GM23338 (cell line): ENCODE results near the gene ARHGAP4. TPM values are rescaled to one million over a fixed set of nuclear protein-coding genes. Genes with fewer than 3 reads are reported as not detected.

Experiments used
- ATAC-seq: fragments of 200-7000 bp; cut with Tn5 transposase; 3 replicates; pipeline ENCODE4 v1.9.1; 2020
- DNase-seq: peaks from one replicate; pipeline ENCODE4 v3.0.0-alpha.2; 2015; ENCODE audit warnings: low spot score
- H2AFZ ChIP-seq: fragments of 200-600 bp; sonication (generic); 2 replicates; pipeline ENCODE4 v1.8.0; 2016; ENCODE audit warnings: antibody characterized with exemption, mild to moderate bottlenecking, moderate library complexity
- H3F3A ChIP-seq: fragments of 200-600 bp; sonication (generic); replicated peaks from 2 replicates; pipeline ENCODE4 v1.8.0; 2017; ENCODE audit warnings: antibody characterized with exemption, mixed run types, low read depth
- H3K27ac ChIP-seq: fragments of 200-600 bp; sonication (generic); 2 replicates; pipeline ENCODE4 v1.6.1; 2016; ENCODE audit warnings: low read depth
- H3K27me3 ChIP-seq: fragments of 200-600 bp; sonication (generic); 2 replicates; pipeline ENCODE4 v1.8.0; 2016; ENCODE audit warnings: mild to moderate bottlenecking, mixed run types, moderate library complexity; ENCODE audit not compliant: insufficient read depth
- H3K36me3 ChIP-seq: fragments of 200-600 bp; sonication (generic); 2 replicates; pipeline ENCODE4 v1.8.0; 2016; ENCODE audit warnings: mild to moderate bottlenecking; ENCODE audit not compliant: insufficient read depth
- H3K4me1 ChIP-seq: fragments of 200-600 bp; sonication (generic); 2 replicates; pipeline ENCODE4 v1.8.0; 2016; ENCODE audit warnings: mild to moderate bottlenecking, moderate library complexity; ENCODE audit not compliant: insufficient read depth
- H3K4me2 ChIP-seq: fragments of 200-600 bp; sonication (generic); 2 replicates; pipeline ENCODE4 v1.7.1; 2017; ENCODE audit warnings: mixed run types
- H3K4me3 ChIP-seq: fragments of 200-600 bp; sonication (generic); 2 replicates; pipeline ENCODE4 v1.6.1; 2016; ENCODE audit warnings: mixed run types
- H3K79me2 ChIP-seq: fragments of 200-600 bp; sonication (generic); replicated peaks from 2 replicates; pipeline ENCODE4 v1.8.0; 2017; ENCODE audit warnings: mild to moderate bottlenecking; ENCODE audit not compliant: insufficient read depth
- H3K9me2 ChIP-seq: fragments of 200-600 bp; sonication (generic); 2 replicates; pipeline ENCODE4 v1.8.0; 2017; ENCODE audit not compliant: insufficient read depth
- H4K20me1 ChIP-seq: fragments of 200-600 bp; sonication (generic); replicated peaks from 2 replicates; pipeline ENCODE4 v1.8.0; 2017; ENCODE audit warnings: mild to moderate bottlenecking; ENCODE audit not compliant: insufficient read depth
- H3K27ac Mint-ChIP-seq: 2 replicates; pipeline ENCODE4 v1.8.0; 2020; ENCODE audit warnings: inconsistent platforms, mild to moderate bottlenecking, moderate library complexity, mixed read lengths
- H3K27me3 Mint-ChIP-seq: 3 replicates; pipeline ENCODE4 v1.8.0; 2022; ENCODE audit warnings: low read depth, mild to moderate bottlenecking, moderate library complexity, mixed read lengths, inconsistent platforms; ENCODE audit not compliant: insufficient read depth, poor library complexity
- H3K36me3 Mint-ChIP-seq: 3 replicates; pipeline ENCODE4 v1.8.0; 2021; ENCODE audit warnings: low read depth, mild to moderate bottlenecking, inconsistent platforms, moderate library complexity, mixed read lengths
- H3K4me1 Mint-ChIP-seq: 3 replicates; pipeline ENCODE4 v1.8.0; 2020; ENCODE audit warnings: mild to moderate bottlenecking, inconsistent platforms, mixed read lengths
- H3K4me3 Mint-ChIP-seq: 3 replicates; pipeline ENCODE4 v1.8.0; 2021; ENCODE audit warnings: moderate library complexity, mild to moderate bottlenecking, inconsistent platforms, mixed read lengths
- H3K9me3 Mint-ChIP-seq: 3 replicates; pipeline ENCODE4 v1.8.0; 2020; ENCODE audit warnings: moderate library complexity, mild to moderate bottlenecking, inconsistent platforms, mixed read lengths
- CREB1 ChIP-seq: fragments of 250-450 bp; sonication (Bioruptor Pico); IDR thresholded peaks from 2 replicates; pipeline ENCODE4 v1.5.0; 2020; ENCODE audit warnings: low read depth, mild to moderate bottlenecking, moderate library complexity
- EZH2 ChIP-seq: fragments of 200-600 bp; sonication (generic); IDR thresholded peaks from one replicate; pipeline ENCODE4 v1.8.0; 2017; ENCODE audit warnings: antibody characterized with exemption, mild to moderate bottlenecking, low read depth; ENCODE audit not compliant: unreplicated experiment
- EZH2phosphoT487 ChIP-seq: fragments of 200-600 bp; sonication (generic); IDR thresholded peaks from one replicate; pipeline ENCODE4 v1.8.1; 2018; ENCODE audit warnings: antibody characterized with exemption; ENCODE audit not compliant: unreplicated experiment
- NANOG ChIP-seq: IDR thresholded peaks from 2 replicates; pipeline ENCODE4 v1.6.1; 2016; ENCODE audit warnings: antibody characterized with exemption, borderline replicate concordance
- STAT1 ChIP-seq: IDR thresholded peaks from one replicate; pipeline ENCODE4 v1.6.1; 2016; ENCODE audit warnings: antibody characterized with exemption; ENCODE audit not compliant: unreplicated experiment
- ZNF331 ChIP-seq: fragments of 250-450 bp; sonication (Bioruptor Pico); IDR thresholded peaks from 2 replicates; pipeline ENCODE4 v1.5.0; 2020; ENCODE audit warnings: low read depth, mild to moderate bottlenecking, moderate library complexity
- polyA plus RNA-seq: library from polyadenylated mRNA; unstranded; fragments of >200 nt; fragmentation: Nextera tagmentation; extraction: Ambion mirVana; gene quantifications from 2 replicates; pipeline ENCODE4 v1.2.1, GENCODE V29; 2016
- total RNA-seq: library from RNA; depleted of rRNA; stranded (reverse); fragments of >200 nt; shearing (Covaris generic); gene quantifications from 2 replicates; pipeline ENCODE4 v1.2.3, GENCODE V29; 2014
- TF ChIP-seq, protein P1 (sequence below), 2 experiments: fragments of 200-600 bp in 1 of 2; sonication (generic) in 1 of 2; conservative IDR thresholded peaks; 2 replicates each; pipeline versions ENCODE4 v1.5.1 to v1.6.1; 2016 to 2017; ENCODE audit warnings: antibody characterized with exemption in 2 of 2, low read depth in 2 of 2, mild to moderate bottlenecking in 2 of 2, moderate library complexity in 1 of 2
- TF ChIP-seq, protein P2 (sequence below): IDR thresholded peaks from 2 replicates; pipeline ENCODE4 v1.6.1; 2016; ENCODE audit warnings: antibody characterized with exemption
- TF ChIP-seq, protein P3 (sequence below): IDR thresholded peaks from one replicate; pipeline ENCODE4 v1.6.1; 2018; ENCODE audit warnings: antibody characterized with exemption; ENCODE audit not compliant: unreplicated experiment

ARHGAP4 gene
- total and polyA plus RNA-seq, 2 experiments from 2014 or later = 21.5 to 59.5 TPM

DNA sequence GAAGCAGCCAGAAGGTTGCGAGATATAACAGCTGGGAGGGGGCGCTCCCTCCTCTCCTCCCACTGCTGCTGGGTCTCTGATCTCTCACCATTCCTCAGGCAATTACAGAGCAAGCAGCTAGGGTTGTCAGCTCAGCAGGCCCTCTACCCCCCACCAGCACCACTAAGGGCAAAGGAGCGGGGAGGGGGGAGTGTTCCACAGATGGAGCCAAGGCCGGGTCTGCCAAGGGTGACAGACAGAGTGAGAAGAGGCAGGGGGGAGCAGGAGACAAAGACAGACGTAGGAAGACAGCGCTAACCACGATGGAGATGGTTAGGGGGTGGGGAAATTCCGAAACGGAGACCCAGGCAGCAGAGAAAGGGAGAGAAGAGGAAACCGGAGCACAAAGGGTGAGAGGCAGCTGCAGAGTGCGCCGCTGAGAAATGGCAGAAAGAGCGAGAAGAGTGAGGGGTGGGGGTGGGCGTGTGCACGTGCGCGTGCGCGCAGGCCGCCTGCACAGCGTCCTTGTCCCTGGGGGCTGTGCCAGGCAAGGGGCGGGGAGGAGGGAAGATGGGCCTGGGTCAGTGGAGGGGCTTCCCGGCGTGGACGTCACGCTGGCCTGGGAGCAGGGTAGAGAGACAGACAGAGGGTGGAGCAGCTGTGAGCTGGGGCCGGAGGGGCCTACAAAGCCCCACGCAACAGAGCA is 47.0 kb downstream of the ARHGAP4 start:
- H3K4me3 ChIP-seq = peak overlapping the region; percentile 54
- Mint-ChIP-seq H3K27ac (peak overlapping the region; percentile 75; the same call in 1 of the 2 replicates), H3K27me3 (peaks cover 17% of the 10 kb centered on the region), H3K36me3 (no peaks in the 10 kb centered on the region; the same call in 2 of the 3 replicates), H3K4me3 (peak overlapping the region; percentile 66), H3K9me3 (no peaks in the 10 kb centered on the region; the same call in 2 of the 3 replicates), H3K4me1 (peaks cover 58% of the 10 kb centered on the region)
- no peaks in the 10 kb centered on the region for H3K36me3 ChIP-seq
- no peak overlapping the region for H3K27ac ChIP-seq
- H3K4me2 ChIP-seq = peak overlapping the region; percentile 80
- H3K9me2 ChIP-seq = no peaks in the 10 kb centered on the region
- TF ChIP-seq, protein P1, sequence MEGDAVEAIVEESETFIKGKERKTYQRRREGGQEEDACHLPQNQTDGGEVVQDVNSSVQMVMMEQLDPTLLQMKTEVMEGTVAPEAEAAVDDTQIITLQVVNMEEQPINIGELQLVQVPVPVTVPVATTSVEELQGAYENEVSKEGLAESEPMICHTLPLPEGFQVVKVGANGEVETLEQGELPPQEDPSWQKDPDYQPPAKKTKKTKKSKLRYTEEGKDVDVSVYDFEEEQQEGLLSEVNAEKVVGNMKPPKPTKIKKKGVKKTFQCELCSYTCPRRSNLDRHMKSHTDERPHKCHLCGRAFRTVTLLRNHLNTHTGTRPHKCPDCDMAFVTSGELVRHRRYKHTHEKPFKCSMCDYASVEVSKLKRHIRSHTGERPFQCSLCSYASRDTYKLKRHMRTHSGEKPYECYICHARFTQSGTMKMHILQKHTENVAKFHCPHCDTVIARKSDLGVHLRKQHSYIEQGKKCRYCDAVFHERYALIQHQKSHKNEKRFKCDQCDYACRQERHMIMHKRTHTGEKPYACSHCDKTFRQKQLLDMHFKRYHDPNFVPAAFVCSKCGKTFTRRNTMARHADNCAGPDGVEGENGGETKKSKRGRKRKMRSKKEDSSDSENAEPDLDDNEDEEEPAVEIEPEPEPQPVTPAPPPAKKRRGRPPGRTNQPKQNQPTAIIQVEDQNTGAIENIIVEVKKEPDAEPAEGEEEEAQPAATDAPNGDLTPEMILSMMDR (conservative IDR thresholded peaks at IDR 0.05; ENCODE audit: low read depth in 2 of 2) = peak in 1 of 2 experiments; percentile 25; a peak in 2 of 4 replicates
- TF ChIP-seq, protein P2, sequence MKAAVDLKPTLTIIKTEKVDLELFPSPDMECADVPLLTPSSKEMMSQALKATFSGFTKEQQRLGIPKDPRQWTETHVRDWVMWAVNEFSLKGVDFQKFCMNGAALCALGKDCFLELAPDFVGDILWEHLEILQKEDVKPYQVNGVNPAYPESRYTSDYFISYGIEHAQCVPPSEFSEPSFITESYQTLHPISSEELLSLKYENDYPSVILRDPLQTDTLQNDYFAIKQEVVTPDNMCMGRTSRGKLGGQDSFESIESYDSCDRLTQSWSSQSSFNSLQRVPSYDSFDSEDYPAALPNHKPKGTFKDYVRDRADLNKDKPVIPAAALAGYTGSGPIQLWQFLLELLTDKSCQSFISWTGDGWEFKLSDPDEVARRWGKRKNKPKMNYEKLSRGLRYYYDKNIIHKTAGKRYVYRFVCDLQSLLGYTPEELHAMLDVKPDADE = no peak
- H3F3A ChIP-seq = no peaks in the 10 kb centered on the region
- H4K20me1 ChIP-seq = no peaks in the 10 kb centered on the region
- H3K79me2 ChIP-seq = no peaks in the 10 kb centered on the region
- ATAC-seq (peak; percentile 37), DNase-seq (peak; percentile 66)
- H3K4me1 ChIP-seq = peaks cover 28% of the 10 kb centered on the region; the same call in 1 of the 2 replicates
- H3K27me3 ChIP-seq = no peaks in the 10 kb centered on the region
- no peak overlapping the region for H2AFZ ChIP-seq

DNA sequence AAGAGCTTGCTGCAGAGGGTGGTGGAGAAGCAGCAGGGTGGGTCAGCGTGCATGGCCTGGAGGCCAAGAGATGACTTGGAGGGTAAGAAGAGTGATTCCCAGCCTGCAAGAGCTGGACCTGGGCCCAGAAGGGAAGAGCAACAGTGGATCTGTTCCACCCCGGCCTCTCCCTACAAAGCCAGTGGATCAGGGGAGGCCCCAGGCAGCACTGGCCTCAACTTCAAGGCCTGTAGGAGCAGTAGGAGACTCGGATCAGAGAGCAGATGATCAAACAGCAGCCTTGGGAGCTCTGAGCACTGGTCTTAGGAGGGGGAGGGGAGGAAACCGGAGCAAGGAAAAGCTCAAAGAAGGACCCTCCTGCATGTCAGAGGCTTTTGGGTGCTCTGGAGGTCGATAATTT is 47.7 kb downstream of the ARHGAP4 start:
- Histone ChIP-seq H3K4me3 (peak overlapping the region; percentile 54), H3K36me3 (no peaks in the 10 kb centered on the region), H3K27me3 (no peaks in the 10 kb centered on the region), H3K4me1 (peaks cover 27% of the 10 kb centered on the region; the same call in 1 of the 2 replicates), H3K27ac (no peak overlapping the region), H3K9me2 (no peaks in the 10 kb centered on the region), H4K20me1 (no peaks in the 10 kb centered on the region), H3K79me2 (no peaks in the 10 kb centered on the region), H3F3A (no peaks in the 10 kb centered on the region), H2AFZ (no peak overlapping the region), H3K4me2 (peak overlapping the region; percentile 80)
- Mint-ChIP-seq H3K4me1 (peaks cover 61% of the 10 kb centered on the region), H3K4me3 (peak overlapping the region; percentile 66; the same call in 2 of the 3 replicates), H3K27ac (no peak overlapping the region), H3K27me3 (peaks cover 17% of the 10 kb centered on the region), H3K36me3 (no peaks in the 10 kb centered on the region; the same call in 2 of the 3 replicates), H3K9me3 (no peaks in the 10 kb centered on the region; the same call in 2 of the 3 replicates)
- ATAC-seq (no peak), DNase-seq (no peak)
- TF ChIP-seq STAT1 = no peak
- no peak for TF ChIP-seq EZH2phosphoT487
- TF ChIP-seq CREB1 (CRISPR knock-in tag) = no peak
- no peak for TF ChIP-seq ZNF331 (CRISPR knock-in tag)
- no peak for TF ChIP-seq NANOG
- TF ChIP-seq, protein P3, sequence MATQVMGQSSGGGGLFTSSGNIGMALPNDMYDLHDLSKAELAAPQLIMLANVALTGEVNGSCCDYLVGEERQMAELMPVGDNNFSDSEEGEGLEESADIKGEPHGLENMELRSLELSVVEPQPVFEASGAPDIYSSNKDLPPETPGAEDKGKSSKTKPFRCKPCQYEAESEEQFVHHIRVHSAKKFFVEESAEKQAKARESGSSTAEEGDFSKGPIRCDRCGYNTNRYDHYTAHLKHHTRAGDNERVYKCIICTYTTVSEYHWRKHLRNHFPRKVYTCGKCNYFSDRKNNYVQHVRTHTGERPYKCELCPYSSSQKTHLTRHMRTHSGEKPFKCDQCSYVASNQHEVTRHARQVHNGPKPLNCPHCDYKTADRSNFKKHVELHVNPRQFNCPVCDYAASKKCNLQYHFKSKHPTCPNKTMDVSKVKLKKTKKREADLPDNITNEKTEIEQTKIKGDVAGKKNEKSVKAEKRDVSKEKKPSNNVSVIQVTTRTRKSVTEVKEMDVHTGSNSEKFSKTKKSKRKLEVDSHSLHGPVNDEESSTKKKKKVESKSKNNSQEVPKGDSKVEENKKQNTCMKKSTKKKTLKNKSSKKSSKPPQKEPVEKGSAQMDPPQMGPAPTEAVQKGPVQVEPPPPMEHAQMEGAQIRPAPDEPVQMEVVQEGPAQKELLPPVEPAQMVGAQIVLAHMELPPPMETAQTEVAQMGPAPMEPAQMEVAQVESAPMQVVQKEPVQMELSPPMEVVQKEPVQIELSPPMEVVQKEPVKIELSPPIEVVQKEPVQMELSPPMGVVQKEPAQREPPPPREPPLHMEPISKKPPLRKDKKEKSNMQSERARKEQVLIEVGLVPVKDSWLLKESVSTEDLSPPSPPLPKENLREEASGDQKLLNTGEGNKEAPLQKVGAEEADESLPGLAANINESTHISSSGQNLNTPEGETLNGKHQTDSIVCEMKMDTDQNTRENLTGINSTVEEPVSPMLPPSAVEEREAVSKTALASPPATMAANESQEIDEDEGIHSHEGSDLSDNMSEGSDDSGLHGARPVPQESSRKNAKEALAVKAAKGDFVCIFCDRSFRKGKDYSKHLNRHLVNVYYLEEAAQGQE = no peak
- TF ChIP-seq EZH2 = no peak
- TF ChIP-seq, protein P2 = no peak
- TF ChIP-seq, protein P1 (conservative IDR thresholded peaks at IDR 0.05; ENCODE audit: low read depth in 2 of 2) = no peak
